Neural crest cell (in vitro differentiated cells): ENCODE data around the gene ZNF516. TPM values are rescaled to one million over a fixed set of nuclear protein-coding genes. Genes with fewer than 3 reads are reported as not detected.
A peak's percentile ranks its signal among the peaks of the same experiment; 100 is the strongest.

ENCODE experiments used
- DNase-seq: peaks from one replicate; pipeline ENCODE4 v3.0.0; 2021; ENCODE audit warnings: low read depth, mixed read lengths, low spot score
- H3K27ac Mint-ChIP-seq: one replicate; pipeline ENCODE4 v1.8.0; 2021; ENCODE audit warnings: mild to moderate bottlenecking, mixed read lengths; ENCODE audit not compliant: unreplicated experiment
- H3K27me3 Mint-ChIP-seq: 2 replicates; pipeline ENCODE4 v1.8.0; 2021; ENCODE audit warnings: low read depth, mild to moderate bottlenecking, mixed read lengths
- H3K36me3 Mint-ChIP-seq: 2 replicates; pipeline ENCODE4 v1.8.0; 2021; ENCODE audit warnings: low read depth, mild to moderate bottlenecking, mixed read lengths
- H3K4me1 Mint-ChIP-seq: 2 replicates; pipeline ENCODE4 v1.8.0; 2021; ENCODE audit warnings: mixed read lengths
- H3K4me3 Mint-ChIP-seq: one replicate; pipeline ENCODE4 v1.8.0; 2021; ENCODE audit warnings: mild to moderate bottlenecking, mixed read lengths
- H3K9me3 Mint-ChIP-seq: 2 replicates; pipeline ENCODE4 v1.8.0; 2021; ENCODE audit warnings: mixed read lengths
- total RNA-seq: library from RNA; stranded (reverse); gene quantifications from 2 replicates; pipeline ENCODE4 v1.2.1, GENCODE V29; 2021
- TF ChIP-seq, protein P1 (sequence below): fragments of 200-600 bp; sonication (generic); conservative IDR thresholded peaks from 2 replicates; pipeline ENCODE4 v1.5.0; 2021; ENCODE audit warnings: antibody characterized with exemption, mild to moderate bottlenecking

ZNF516 gene
- total RNA-seq, 1 donor from 2014 or later = 91.2 TPM

DNA sequence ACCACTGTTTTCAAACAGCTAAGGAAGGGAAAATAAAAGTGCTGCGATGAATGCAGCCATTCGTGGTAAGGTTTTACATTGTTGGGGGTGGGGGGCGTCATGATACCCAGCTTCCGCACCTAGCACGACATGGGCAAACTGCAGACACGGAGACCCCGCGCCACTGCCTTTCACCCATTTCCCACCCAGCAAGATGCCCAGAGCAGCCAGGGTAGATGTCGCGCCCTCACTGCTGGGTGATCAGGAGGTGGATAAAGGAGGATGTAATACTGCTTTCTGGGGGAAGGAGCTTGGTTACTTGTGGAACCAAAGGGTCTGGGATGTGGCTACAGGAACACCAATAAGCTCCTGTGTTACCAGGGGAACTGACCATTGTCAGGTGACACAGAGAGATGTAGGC lies 138.4 kb downstream of the ZNF516 start:
- Mint-ChIP-seq H3K4me3 (no peak overlapping the region), H3K36me3 (peaks cover 61% of the 10 kb centered on the region), H3K9me3 (peaks cover 6% of the 10 kb centered on the region), H3K27me3 (peaks cover 2% of the 10 kb centered on the region), H3K27ac (no peak overlapping the region), H3K4me1 (peaks cover 5% of the 10 kb centered on the region)
- TF ChIP-seq, protein P1, sequence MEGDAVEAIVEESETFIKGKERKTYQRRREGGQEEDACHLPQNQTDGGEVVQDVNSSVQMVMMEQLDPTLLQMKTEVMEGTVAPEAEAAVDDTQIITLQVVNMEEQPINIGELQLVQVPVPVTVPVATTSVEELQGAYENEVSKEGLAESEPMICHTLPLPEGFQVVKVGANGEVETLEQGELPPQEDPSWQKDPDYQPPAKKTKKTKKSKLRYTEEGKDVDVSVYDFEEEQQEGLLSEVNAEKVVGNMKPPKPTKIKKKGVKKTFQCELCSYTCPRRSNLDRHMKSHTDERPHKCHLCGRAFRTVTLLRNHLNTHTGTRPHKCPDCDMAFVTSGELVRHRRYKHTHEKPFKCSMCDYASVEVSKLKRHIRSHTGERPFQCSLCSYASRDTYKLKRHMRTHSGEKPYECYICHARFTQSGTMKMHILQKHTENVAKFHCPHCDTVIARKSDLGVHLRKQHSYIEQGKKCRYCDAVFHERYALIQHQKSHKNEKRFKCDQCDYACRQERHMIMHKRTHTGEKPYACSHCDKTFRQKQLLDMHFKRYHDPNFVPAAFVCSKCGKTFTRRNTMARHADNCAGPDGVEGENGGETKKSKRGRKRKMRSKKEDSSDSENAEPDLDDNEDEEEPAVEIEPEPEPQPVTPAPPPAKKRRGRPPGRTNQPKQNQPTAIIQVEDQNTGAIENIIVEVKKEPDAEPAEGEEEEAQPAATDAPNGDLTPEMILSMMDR = no peak
- DNase-seq = no peak

DNA sequence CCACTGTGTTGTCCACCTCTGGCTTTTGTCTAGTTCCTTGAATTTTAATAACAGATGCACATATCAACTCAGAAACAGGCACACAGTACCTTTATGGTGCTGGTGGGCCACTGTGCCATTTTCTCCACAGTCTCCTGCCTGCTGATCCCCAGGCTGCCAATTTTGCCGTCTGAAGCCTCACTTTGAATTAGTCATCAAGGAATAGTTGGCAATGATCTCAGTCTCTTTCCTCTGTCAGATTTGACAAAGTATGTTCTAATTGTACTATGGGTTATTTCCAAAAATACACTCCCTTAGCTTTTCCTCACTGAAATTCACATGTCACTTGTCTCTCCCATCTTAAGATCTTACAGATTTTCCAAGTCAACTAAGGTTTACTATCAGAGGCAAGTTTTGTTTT lies 140.7 kb downstream of the ZNF516 start:
- Mint-ChIP-seq H3K4me3 (peak overlapping the region; percentile 13), H3K36me3 (peaks cover 55% of the 10 kb centered on the region), H3K27me3 (peaks cover 2% of the 10 kb centered on the region), H3K4me1 (peaks cover 5% of the 10 kb centered on the region), H3K9me3 (peaks cover 6% of the 10 kb centered on the region), H3K27ac (peak overlapping the region; percentile 81)
- TF ChIP-seq, protein P1 = no peak
- no peak for DNase-seq

DNA sequence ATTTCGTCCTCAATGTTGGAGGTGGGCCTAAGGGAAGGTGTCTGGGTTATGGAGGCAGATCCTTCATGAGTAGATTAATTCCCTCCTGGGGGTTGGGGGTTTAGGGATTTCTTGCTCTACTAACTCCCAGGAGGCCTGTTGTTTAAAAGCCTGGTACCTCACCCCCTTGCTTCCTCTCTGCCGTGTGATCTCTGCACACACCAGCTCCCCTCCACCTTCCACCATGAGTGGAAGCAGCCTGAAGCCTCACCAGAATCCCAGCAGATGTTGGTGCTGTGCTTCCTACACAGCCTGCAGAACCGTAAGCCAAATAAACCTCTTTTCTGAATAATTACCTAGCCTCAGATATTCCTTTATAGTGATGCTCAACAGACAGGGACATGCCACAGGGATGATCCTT lies 141.5 kb downstream of the ZNF516 start:
- Mint-ChIP-seq H3K27ac (no peak overlapping the region), H3K4me1 (peaks cover 10% of the 10 kb centered on the region), H3K9me3 (peaks cover 6% of the 10 kb centered on the region), H3K36me3 (peaks cover 52% of the 10 kb centered on the region), H3K4me3 (peak overlapping the region; percentile 45), H3K27me3 (peaks cover 2% of the 10 kb centered on the region)
- DNase-seq = no peak
- TF ChIP-seq, protein P1 = no peak

DNA sequence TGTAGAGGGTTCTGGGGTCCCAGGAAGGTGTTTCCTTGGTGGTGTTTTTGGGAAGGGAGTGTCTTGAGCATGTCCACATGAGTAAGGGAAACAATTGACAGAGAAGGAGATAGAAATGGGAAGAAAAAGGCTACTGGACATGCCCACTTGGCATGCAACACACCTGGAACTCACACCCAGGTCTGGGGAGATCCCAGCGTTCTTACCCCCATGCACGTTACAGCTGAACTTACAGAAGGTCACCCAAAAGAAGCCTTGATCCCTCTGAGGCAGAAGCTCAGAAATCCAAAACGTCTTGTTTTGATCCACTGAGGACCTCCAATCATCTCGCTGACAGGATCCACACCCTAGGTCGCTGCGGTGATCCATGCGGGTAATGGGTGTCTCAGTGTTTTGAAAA lies 142.0 kb downstream of the ZNF516 start:
- no peak for DNase-seq
- peaks cover 2% of the 10 kb centered on the region for H3K27me3 Mint-ChIP-seq
- H3K4me3 Mint-ChIP-seq = no peak overlapping the region
- H3K36me3 Mint-ChIP-seq = peaks cover 50% of the 10 kb centered on the region
- peaks cover 10% of the 10 kb centered on the region for H3K4me1 Mint-ChIP-seq
- peaks cover 6% of the 10 kb centered on the region for H3K9me3 Mint-ChIP-seq
- no peak overlapping the region for H3K27ac Mint-ChIP-seq
- TF ChIP-seq, protein P1 = no peak

DNA sequence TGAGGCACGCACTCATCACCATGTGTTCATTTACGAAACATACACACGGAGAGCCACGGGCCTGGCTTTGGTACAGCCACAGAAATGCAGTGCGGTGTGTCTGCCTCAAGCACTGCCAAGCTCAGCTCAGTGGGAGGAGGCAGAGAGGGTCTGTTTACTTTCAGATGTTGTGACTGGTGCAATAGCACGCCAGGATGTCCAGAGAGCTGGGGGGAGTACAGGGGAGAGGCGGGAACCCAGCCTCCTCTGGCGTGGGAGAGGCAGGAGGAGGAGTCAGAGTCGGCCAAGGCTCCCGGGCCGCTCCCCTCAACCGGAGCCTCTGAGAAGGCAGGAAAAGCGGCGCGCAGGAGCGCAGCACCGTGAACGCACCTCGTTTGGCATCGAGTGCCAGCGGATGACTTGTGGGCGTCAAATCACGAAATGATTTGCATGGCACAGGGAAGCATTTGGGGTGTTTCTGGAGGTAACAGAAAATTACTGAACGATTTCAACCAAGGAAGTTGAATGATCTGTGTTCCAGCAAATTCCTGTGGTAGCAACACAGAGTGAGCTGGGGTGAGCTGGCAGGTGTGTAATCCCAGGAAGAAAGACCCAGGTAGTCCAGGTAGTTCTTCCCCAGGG lies 143.0 kb downstream of the ZNF516 start:
- H3K4me1 Mint-ChIP-seq = peaks cover 10% of the 10 kb centered on the region
- DNase-seq = no peak

More for the DNA sequence above, 143.0 kb downstream of the ZNF516 start:
- Mint-ChIP-seq H3K36me3 (peaks cover 44% of the 10 kb centered on the region), H3K27ac (no peak overlapping the region), H3K4me3 (peak overlapping the region; percentile 17), H3K27me3 (peaks cover 2% of the 10 kb centered on the region), H3K9me3 (peaks cover 6% of the 10 kb centered on the region)
- TF ChIP-seq, protein P1 = no peak
